GM23338 (cell line): Measurements from ENCODE around the gene CREB3L2. TPM values are rescaled to one million over a fixed set of nuclear protein-coding genes. Genes with fewer than 3 reads are reported as not detected.

Experiments
- ATAC-seq: fragments of 200-7000 bp; cut with Tn5 transposase; 3 replicates; pipeline ENCODE4 v1.9.1; 2020
- DNase-seq: peaks from one replicate; pipeline ENCODE4 v3.0.0-alpha.2; 2015; ENCODE audit warnings: low spot score
- H2AFZ ChIP-seq: fragments of 200-600 bp; sonication (generic); 2 replicates; pipeline ENCODE4 v1.8.0; 2016; ENCODE audit warnings: antibody characterized with exemption, mild to moderate bottlenecking, moderate library complexity
- H3F3A ChIP-seq: fragments of 200-600 bp; sonication (generic); replicated peaks from 2 replicates; pipeline ENCODE4 v1.8.0; 2017; ENCODE audit warnings: antibody characterized with exemption, mixed run types, low read depth
- H3K27ac ChIP-seq: fragments of 200-600 bp; sonication (generic); 2 replicates; pipeline ENCODE4 v1.6.1; 2016; ENCODE audit warnings: low read depth
- H3K27me3 ChIP-seq: fragments of 200-600 bp; sonication (generic); 2 replicates; pipeline ENCODE4 v1.8.0; 2016; ENCODE audit warnings: mild to moderate bottlenecking, mixed run types, moderate library complexity; ENCODE audit not compliant: insufficient read depth
- H3K36me3 ChIP-seq: fragments of 200-600 bp; sonication (generic); 2 replicates; pipeline ENCODE4 v1.8.0; 2016; ENCODE audit warnings: mild to moderate bottlenecking; ENCODE audit not compliant: insufficient read depth
- H3K4me1 ChIP-seq: fragments of 200-600 bp; sonication (generic); 2 replicates; pipeline ENCODE4 v1.8.0; 2016; ENCODE audit warnings: mild to moderate bottlenecking, moderate library complexity; ENCODE audit not compliant: insufficient read depth
- H3K4me2 ChIP-seq: fragments of 200-600 bp; sonication (generic); 2 replicates; pipeline ENCODE4 v1.7.1; 2017; ENCODE audit warnings: mixed run types
- H3K4me3 ChIP-seq: fragments of 200-600 bp; sonication (generic); 2 replicates; pipeline ENCODE4 v1.6.1; 2016; ENCODE audit warnings: mixed run types
- H3K79me2 ChIP-seq: fragments of 200-600 bp; sonication (generic); replicated peaks from 2 replicates; pipeline ENCODE4 v1.8.0; 2017; ENCODE audit warnings: mild to moderate bottlenecking; ENCODE audit not compliant: insufficient read depth
- H3K9me2 ChIP-seq: fragments of 200-600 bp; sonication (generic); 2 replicates; pipeline ENCODE4 v1.8.0; 2017; ENCODE audit not compliant: insufficient read depth
- H4K20me1 ChIP-seq: fragments of 200-600 bp; sonication (generic); replicated peaks from 2 replicates; pipeline ENCODE4 v1.8.0; 2017; ENCODE audit warnings: mild to moderate bottlenecking; ENCODE audit not compliant: insufficient read depth
- H3K27ac Mint-ChIP-seq: 2 replicates; pipeline ENCODE4 v1.8.0; 2020; ENCODE audit warnings: inconsistent platforms, mild to moderate bottlenecking, moderate library complexity, mixed read lengths
- H3K27me3 Mint-ChIP-seq: 3 replicates; pipeline ENCODE4 v1.8.0; 2022; ENCODE audit warnings: low read depth, mild to moderate bottlenecking, moderate library complexity, mixed read lengths, inconsistent platforms; ENCODE audit not compliant: insufficient read depth, poor library complexity
- H3K36me3 Mint-ChIP-seq: 3 replicates; pipeline ENCODE4 v1.8.0; 2021; ENCODE audit warnings: low read depth, mild to moderate bottlenecking, inconsistent platforms, moderate library complexity, mixed read lengths
- H3K4me1 Mint-ChIP-seq: 3 replicates; pipeline ENCODE4 v1.8.0; 2020; ENCODE audit warnings: mild to moderate bottlenecking, inconsistent platforms, mixed read lengths
- H3K4me3 Mint-ChIP-seq: 3 replicates; pipeline ENCODE4 v1.8.0; 2021; ENCODE audit warnings: moderate library complexity, mild to moderate bottlenecking, inconsistent platforms, mixed read lengths
- H3K9me3 Mint-ChIP-seq: 3 replicates; pipeline ENCODE4 v1.8.0; 2020; ENCODE audit warnings: moderate library complexity, mild to moderate bottlenecking, inconsistent platforms, mixed read lengths
- NANOG ChIP-seq: IDR thresholded peaks from 2 replicates; pipeline ENCODE4 v1.6.1; 2016; ENCODE audit warnings: antibody characterized with exemption, borderline replicate concordance
- POLR2AphosphoS5 ChIP-seq: IDR thresholded peaks from 2 replicates; pipeline ENCODE4 v1.6.1; 2016; ENCODE audit warnings: antibody characterized with exemption, low read depth
- ZNF462 ChIP-seq: fragments of 250-450 bp; sonication (Bioruptor Pico); IDR thresholded peaks from 2 replicates; pipeline ENCODE4 v1.5.0; 2020; ENCODE audit warnings: mild to moderate bottlenecking, moderate library complexity
- polyA plus RNA-seq: library from polyadenylated mRNA; unstranded; fragments of >200 nt; fragmentation: Nextera tagmentation; extraction: Ambion mirVana; gene quantifications from 2 replicates; pipeline ENCODE4 v1.2.1, GENCODE V29; 2016
- total RNA-seq: library from RNA; depleted of rRNA; stranded (reverse); fragments of >200 nt; shearing (Covaris generic); gene quantifications from 2 replicates; pipeline ENCODE4 v1.2.3, GENCODE V29; 2014
- TF ChIP-seq, protein P1 (sequence below): IDR thresholded peaks from one replicate; pipeline ENCODE4 v1.6.1; 2018; ENCODE audit warnings: antibody characterized with exemption; ENCODE audit not compliant: unreplicated experiment

The CREB3L2 gene
- total and polyA plus RNA-seq, 2 experiments from 2014 or later: 14.5 to 27.1 TPM

DNA sequence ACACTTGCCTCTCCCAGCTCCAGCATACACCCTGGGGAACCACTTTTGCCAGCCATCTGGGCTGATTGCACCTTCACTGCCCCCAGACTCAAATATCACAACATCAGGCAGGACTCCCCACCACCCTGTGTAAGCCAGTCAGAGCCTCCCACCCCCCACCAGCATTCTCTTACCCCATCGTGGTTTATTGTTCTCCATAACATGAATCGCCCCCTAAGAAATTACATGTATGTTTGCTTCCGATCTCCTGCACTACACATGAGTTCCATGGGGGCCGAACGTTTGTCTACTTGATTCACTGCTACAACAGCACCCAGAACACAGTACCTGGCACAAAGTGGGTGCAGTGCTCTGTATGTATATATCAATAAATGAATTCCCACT lies 39.4 kb downstream of the CREB3L2 start (continued):
- no peak for TF ChIP-seq ZNF462

- no peak for DNase-seq
- ATAC-seq: no peak
- no peak overlapping the region for H3K27ac Mint-ChIP-seq
- no peak for TF ChIP-seq POLR2AphosphoS5
- no peak for TF ChIP-seq NANOG
- TF ChIP-seq, protein P1, sequence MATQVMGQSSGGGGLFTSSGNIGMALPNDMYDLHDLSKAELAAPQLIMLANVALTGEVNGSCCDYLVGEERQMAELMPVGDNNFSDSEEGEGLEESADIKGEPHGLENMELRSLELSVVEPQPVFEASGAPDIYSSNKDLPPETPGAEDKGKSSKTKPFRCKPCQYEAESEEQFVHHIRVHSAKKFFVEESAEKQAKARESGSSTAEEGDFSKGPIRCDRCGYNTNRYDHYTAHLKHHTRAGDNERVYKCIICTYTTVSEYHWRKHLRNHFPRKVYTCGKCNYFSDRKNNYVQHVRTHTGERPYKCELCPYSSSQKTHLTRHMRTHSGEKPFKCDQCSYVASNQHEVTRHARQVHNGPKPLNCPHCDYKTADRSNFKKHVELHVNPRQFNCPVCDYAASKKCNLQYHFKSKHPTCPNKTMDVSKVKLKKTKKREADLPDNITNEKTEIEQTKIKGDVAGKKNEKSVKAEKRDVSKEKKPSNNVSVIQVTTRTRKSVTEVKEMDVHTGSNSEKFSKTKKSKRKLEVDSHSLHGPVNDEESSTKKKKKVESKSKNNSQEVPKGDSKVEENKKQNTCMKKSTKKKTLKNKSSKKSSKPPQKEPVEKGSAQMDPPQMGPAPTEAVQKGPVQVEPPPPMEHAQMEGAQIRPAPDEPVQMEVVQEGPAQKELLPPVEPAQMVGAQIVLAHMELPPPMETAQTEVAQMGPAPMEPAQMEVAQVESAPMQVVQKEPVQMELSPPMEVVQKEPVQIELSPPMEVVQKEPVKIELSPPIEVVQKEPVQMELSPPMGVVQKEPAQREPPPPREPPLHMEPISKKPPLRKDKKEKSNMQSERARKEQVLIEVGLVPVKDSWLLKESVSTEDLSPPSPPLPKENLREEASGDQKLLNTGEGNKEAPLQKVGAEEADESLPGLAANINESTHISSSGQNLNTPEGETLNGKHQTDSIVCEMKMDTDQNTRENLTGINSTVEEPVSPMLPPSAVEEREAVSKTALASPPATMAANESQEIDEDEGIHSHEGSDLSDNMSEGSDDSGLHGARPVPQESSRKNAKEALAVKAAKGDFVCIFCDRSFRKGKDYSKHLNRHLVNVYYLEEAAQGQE: no peak
Measured at GRCh38 chr7:137961200-137962177, 40.4 kb downstream of the CREB3L2 start.

More at GRCh38 chr7:137961200-137962177, 40.4 kb downstream of the CREB3L2 start:
- Mint-ChIP-seq H3K36me3 (peaks cover 16% of the 10 kb centered on the region), H3K9me3 (no peaks in the 10 kb centered on the region), H3K4me3 (no peak overlapping the region), H3K27me3 (peaks cover 2% of the 10 kb centered on the region), H3K4me1 (peaks cover 17% of the 10 kb centered on the region)
- H4K20me1 ChIP-seq: 0 out of 2 replicates have a peak, but pooled peaks cover 8% of the 10 kb centered on the region
- peaks cover 5% of the 10 kb centered on the region for H3K4me1 ChIP-seq
- H3K27me3 ChIP-seq: no peaks in the 10 kb centered on the region
- H3K79me2 ChIP-seq: peaks cover 76% of the 10 kb centered on the region
- H3K9me2 ChIP-seq: peaks cover 2% of the 10 kb centered on the region; the same call in 1 of the 2 replicates
- no peak overlapping the region for H3K4me2 ChIP-seq
- H3K4me3 ChIP-seq: no peak overlapping the region
- H3K27ac ChIP-seq: no peak overlapping the region
- H2AFZ ChIP-seq: no peak overlapping the region
- H3K36me3 ChIP-seq: no peaks in the 10 kb centered on the region
- no peaks in the 10 kb centered on the region for H3F3A ChIP-seq
